Lower leg skin (tissue), 4 donors: ENCODE measurements around the gene SLC22A15. TPM values are rescaled to one million over a fixed set of nuclear protein-coding genes. Genes with fewer than 3 reads are reported as not detected.

Experiments used
- DNase-seq, 2 donors: peaks; one replicate each; pipeline ENCODE4 v3.0.0-alpha.2; 2019; ENCODE audit warnings: low spot score in 2 of 2
- H3K4me3 ChIP-seq: fragments of 200-600 bp; sonication (generic); 2 replicates; pipeline ENCODE4 v1.5.1; 2017; ENCODE audit warnings: mild to moderate bottlenecking, low read depth; ENCODE audit not compliant: poor library complexity, severe bottlenecking
- POLR2A ChIP-seq, 2 donors: fragments of 450-650 bp; IDR thresholded peaks; one replicate each; pipeline ENCODE4 v1.6.1; 2016 to 2017; ENCODE audit warnings: antibody characterized with exemption in 2 of 2, mild to moderate bottlenecking in 1 of 2, moderate library complexity in 1 of 2
- WGBS, 2 donors: methylation state at CpG; one replicate each; pipeline ENCODE4 v1.1.5; 2018; 5-methylcytosine and 5-hydroxymethylcytosine counted together
- intact Hi-C: fragments of 100-400 bp; cut with DNase I; formaldehyde crosslinking; loops from one replicate; pipeline ENCODE4 v1.15.0; 2023; ENCODE audit warnings: low total_unique reads
- total RNA-seq, 4 donors: library from RNA; depleted of rRNA; stranded (reverse); fragments of >200 nt; gene quantifications; one replicate each; pipeline ENCODE4 v1.1.0, GENCODE V29; 2016
- TF ChIP-seq, protein P1 (sequence below), 3 donors: fragments of 450-650 bp; IDR thresholded peaks; one replicate each; pipeline ENCODE4 v1.5.1; 2016; ENCODE audit warnings: antibody characterized with exemption in 3 of 3, mild to moderate bottlenecking in 3 of 3, moderate library complexity in 2 of 3

SLC22A15 gene
- total RNA-seq, 4 donors from 2014 or later, result 7.9 to 11.5 (median 10.5) TPM

DNA sequence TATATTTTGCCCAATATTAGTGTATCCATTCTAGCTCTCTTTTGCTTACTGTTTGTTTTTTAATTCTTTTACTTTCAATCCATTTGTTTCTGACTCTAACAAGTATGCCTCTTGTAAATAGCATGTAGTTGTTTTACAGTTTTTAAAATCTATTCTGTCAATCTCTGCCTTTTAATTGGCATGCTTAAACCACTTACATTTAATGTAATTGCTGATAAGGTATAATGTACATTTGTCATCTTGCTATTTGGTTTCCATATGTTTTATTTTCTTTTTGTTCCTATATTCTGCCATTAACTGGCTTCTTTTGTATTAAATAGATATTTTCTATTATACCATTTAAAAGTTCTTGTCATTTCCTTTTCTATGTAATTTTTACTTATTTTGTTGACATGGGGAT lies 118.7 kb downstream of the SLC22A15 start:
- TF ChIP-seq, protein P1, sequence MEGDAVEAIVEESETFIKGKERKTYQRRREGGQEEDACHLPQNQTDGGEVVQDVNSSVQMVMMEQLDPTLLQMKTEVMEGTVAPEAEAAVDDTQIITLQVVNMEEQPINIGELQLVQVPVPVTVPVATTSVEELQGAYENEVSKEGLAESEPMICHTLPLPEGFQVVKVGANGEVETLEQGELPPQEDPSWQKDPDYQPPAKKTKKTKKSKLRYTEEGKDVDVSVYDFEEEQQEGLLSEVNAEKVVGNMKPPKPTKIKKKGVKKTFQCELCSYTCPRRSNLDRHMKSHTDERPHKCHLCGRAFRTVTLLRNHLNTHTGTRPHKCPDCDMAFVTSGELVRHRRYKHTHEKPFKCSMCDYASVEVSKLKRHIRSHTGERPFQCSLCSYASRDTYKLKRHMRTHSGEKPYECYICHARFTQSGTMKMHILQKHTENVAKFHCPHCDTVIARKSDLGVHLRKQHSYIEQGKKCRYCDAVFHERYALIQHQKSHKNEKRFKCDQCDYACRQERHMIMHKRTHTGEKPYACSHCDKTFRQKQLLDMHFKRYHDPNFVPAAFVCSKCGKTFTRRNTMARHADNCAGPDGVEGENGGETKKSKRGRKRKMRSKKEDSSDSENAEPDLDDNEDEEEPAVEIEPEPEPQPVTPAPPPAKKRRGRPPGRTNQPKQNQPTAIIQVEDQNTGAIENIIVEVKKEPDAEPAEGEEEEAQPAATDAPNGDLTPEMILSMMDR (IDR thresholded peaks at IDR 0.05), result no peak
- TF ChIP-seq POLR2A (IDR thresholded peaks at IDR 0.05), result no peak
- no peak overlapping the region for H3K4me3 ChIP-seq
- no peak for DNase-seq
- intact Hi-C loops, result no loop called here

DNA sequence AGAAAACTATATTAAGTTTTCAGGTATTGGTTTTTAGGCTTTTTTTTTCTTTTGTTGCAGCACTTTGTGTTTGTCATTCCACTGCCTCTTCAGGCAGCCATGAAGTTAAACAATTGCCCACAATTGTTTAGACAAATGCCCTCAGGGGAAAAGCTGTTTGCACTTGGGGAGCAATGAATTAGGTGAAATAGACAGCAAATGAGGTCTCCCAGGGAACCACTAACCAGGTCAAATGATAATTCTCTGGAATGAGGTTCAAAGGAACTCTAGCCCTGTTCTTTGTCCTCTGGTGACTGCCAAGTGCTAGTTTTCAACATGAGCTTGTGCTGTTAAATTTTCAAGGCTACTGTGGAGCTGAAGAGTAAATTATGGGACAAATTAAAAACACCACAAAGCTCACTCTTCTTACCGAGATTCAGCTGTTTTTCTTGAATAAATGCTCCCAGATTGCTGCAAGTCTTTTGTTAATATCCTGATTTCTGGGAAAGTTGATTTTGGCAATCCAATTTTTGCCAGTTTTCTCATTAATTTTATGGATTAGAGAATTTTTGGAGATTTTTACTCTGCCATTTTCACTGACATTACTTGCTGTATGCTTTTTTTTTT lies 119.8 kb downstream of the SLC22A15 start:
- no peak overlapping the region for H3K4me3 ChIP-seq
- intact Hi-C loops, result no loop called here
- no peak for TF ChIP-seq POLR2A (IDR thresholded peaks at IDR 0.05)
- TF ChIP-seq, protein P1 (IDR thresholded peaks at IDR 0.05), result no peak
- no peak for DNase-seq
- 65 to 78% methylated on average over 1 of the region's 1 CpG for WGBS, 2 donors

DNA sequence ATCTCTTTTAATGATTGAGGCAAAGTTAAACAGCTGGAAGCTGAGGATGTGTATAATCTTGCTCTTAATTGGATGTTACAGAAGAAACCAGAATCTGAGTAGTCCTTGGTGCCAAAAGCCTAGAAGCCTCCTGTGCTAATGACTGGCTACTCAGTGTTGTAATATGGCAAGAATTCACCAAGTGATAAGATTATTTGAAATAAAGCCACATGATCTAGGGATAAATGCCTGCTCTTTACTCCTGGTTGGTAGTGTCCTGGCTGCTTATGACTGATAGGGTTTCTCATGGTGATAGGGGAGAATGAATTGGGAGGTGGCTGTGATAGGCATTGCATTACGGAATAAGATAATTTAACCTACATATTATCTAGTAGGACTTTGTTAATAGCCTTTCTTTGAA lies 121.3 kb downstream of the SLC22A15 start:
- intact Hi-C loops, result no loop called here
- TF ChIP-seq POLR2A (IDR thresholded peaks at IDR 0.05), result no peak
- TF ChIP-seq, protein P1 (IDR thresholded peaks at IDR 0.05), result no peak
- H3K4me3 ChIP-seq, result no peak overlapping the region
- DNase-seq, result no peak
- 50 to 75% methylated on average over 1 of the region's 1 CpG for WGBS, 2 donors

DNA sequence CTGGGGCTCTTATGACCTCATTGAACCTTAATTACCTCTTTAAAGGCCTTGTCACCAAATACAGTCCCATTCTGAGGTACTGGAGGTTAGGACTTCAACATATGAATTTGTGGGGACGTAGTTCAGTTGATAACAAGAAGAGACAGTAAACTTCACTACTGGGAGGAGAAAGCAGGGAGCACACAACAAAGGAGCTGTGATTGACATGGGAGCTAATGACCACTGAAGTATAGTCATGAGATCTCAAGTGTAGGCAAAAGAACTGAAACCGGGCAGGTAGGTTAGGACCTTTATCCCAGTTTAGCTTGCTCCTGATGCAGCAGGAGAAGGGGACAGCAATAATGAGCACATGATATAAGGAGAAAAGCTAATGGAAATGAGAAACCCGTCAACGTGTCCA lies 123.1 kb downstream of the SLC22A15 start:
- no peak overlapping the region for H3K4me3 ChIP-seq
- WGBS, 2 donors, result 88 to 94% methylated on average over 4 of the region's 4 CpGs
- TF ChIP-seq POLR2A (IDR thresholded peaks at IDR 0.05), result no peak
- TF ChIP-seq, protein P1 (IDR thresholded peaks at IDR 0.05), result no peak
- intact Hi-C loops, result no loop called here
- no peak for DNase-seq

DNA sequence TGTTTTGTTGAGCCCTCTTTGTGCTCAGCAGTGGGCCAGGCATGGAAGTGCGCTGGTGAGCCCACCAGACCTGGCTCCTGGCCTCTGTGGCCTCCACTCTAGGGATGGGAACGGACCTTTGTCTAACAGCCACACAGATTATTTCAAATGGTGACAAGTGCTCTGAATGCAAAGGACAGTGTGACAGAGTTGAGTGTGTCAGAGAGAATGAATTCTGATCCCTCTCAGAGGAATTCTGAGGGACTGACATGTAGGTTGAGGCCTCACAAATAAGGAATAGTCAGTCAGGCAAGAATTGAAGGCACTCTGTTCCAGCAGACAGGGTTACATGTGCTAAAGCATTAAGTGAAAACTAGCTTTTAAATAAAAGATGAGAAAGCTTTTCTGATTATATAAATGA lies 123.6 kb downstream of the SLC22A15 start:
- H3K4me3 ChIP-seq, result no peak overlapping the region
- WGBS, 2 donors, result 89 to 92% methylated on average over 2 of the region's 2 CpGs
- intact Hi-C loops, result no loop called here
- TF ChIP-seq POLR2A (IDR thresholded peaks at IDR 0.05), result no peak
- TF ChIP-seq, protein P1 (IDR thresholded peaks at IDR 0.05), result no peak
- DNase-seq, result no peak

DNA sequence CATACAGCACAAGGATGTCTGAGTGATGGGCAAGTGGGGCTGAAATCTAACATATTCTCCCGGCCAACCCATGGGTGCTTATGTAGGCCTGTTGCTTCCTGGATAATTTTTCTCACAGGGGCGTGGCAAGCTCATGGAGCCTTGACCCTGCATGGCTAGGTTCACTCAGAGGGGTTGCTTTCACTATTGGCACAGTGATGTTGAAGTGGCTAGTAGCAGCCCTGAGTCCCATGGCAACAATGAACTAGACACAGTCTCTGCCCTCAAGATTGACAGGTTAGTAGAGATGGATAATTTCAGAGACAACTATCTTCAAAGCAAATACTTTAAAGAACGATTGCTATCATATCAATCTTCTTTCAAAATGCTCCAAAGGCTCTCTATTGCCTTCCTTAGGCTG lies 128.4 kb downstream of the SLC22A15 start:
- 70 to 71% methylated on average over 3 of the region's 3 CpGs for WGBS, 2 donors
- no peak for TF ChIP-seq POLR2A (IDR thresholded peaks at IDR 0.05)
- TF ChIP-seq, protein P1 (IDR thresholded peaks at IDR 0.05), result no peak
- intact Hi-C loops, result no loop called here
- no peak for DNase-seq
- H3K4me3 ChIP-seq, result no peak overlapping the region
